GM18909 (cell line): ENCODE measurements around the gene SLC9A9.
"Not testable (repeated sequence)": the region's sequence is repeated elsewhere in the genome, so short reads cannot be mapped to it uniquely, and the experiment has no call there.

Source experiments
- ATAC-seq: cut with Tn5 transposase; IDR thresholded peaks from one replicate; pipeline ENCODE4 v1.9.1; 2021; ENCODE audit warnings: mild to moderate bottlenecking; ENCODE audit not compliant: unreplicated experiment, poor library complexity

The SLC9A9 gene

DNA sequence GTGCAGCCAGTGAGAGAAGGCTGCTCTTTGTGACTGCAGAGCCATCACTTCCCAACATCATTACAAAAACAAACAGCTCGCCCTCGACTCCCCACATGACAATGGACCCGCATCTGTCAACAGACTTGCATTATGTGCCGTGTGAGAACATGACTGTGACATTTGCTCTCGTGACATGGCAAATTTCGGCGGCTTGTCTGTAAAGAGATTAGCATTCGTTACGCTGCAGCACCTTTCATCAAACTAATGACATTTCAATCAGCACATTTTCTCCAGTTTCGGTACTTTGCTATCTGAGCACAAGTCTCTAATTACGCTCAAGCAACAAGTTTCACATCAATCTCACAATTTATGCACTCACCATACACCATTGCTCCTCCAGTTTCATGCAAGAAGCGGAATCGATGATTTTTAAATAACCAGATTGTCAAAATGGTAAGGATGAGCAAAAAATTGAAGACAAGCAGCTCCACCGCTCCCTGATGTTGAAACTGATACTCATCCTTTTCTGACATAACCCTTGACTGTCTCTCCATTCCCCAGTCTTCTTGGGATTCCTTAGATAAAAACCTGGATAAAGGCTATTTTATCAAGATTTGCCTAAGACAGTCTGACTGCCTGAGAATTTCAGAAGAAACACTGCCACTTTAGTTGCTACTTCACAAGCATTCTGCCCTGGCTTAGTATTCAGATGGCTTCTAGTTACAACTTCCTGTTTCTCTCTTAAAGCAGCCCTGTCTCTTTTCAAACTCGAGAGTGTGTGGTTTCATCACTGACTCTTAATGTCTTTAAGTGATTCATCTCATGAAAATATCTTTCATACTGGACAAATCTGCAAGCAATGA is at the start of gene SLC9A9:
TSS of gene SLC9A9 (minus strand) at position 682 of the 845 bp plus-strand sequence. CDS start at position 536, 146 bp downstream.
- ATAC-seq, result peak; percentile 90

DNA sequence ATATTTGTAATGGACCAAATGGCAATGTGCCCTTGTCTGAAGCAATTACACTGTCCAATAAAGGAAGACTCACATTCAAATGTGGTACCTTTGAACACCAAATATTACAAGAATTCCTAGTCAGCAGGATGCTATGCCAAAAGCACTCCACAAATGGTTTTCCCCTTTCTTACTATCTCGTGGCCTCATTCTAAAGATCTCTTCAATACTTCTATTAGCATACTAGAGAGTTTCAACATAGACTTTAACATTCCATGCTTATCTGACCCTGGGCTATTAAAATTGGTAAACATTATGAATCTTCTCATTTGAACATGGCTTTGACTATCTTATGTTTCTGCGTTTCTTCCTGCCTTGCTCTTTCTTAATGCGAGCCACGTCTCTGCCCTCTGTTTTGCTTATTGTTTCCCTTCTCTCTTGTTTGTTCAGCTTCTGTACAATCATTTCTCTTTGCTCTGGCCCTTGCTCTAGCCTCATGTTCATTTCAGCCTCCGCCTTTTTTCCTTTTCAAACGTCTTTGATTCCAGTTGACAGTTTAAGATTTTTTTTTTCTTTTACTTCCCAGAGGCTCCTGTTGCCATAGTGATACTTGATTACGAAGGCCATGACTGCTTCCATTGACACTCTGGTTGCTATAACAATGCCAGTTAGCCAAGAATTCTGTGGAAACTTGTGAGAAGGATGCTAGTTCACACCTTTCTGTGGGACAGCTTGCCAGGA is 49.5 kb upstream of the SLC9A9 start:
- no peak for ATAC-seq

DNA sequence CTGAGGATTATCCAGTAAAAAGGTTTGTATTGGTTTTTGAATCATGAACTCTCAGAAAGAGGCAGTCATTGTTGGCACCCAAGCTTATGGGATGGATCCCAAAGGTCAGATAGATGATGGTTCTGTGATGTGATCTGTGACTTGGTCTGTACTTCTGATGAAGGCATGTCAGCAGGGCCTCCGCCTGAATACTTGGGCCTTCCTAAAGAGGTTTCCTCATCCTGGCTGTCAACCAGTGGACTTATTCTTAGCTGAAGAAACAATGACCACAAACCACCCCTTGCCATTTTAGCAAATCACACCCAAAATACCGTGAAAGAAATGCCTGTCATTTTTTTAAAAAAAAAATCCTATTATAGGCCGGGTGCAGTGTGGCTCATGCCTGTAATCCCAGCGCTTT is 48.2 kb upstream of the SLC9A9 start:
- ATAC-seq, result no peak

DNA sequence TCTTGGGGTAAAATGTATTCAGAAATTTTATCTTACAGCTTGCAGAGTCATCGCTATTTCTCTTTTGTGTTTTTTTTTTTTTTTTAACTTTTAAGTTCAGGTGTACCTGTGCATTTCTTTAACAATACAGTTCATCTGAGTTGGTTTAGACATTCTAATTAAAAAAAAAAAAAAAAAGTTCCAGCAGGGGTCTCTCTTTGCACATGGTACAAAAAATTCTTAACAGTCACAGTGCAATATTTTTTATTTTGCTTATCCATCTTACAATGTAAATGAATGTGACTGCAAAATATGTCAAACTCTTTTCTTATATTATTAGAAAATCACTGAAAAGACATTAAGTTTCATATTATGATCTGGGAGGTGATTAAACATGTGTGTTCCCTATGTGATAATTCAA is 47.5 kb upstream of the SLC9A9 start:
- no peak for ATAC-seq

DNA sequence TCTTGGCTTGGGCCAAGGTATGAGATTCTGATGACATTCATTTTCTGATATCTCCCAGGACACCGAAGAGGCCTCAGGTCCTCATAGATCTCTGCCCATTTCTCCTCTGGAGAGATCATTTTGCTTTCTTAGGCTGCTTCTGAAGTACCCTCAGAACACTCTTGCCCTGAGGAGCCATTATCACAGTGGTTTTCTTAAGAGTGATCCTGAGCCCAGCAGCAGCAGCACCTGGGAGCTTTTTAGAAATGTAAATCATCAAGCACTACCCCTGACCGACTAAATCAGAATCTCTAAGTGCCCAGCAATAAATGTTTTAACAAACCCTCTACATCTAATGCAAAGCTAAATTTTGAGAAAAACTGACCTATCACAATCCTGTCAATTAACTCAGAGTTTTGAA is 40.6 kb upstream of the SLC9A9 start:
- ATAC-seq, result no peak

DNA sequence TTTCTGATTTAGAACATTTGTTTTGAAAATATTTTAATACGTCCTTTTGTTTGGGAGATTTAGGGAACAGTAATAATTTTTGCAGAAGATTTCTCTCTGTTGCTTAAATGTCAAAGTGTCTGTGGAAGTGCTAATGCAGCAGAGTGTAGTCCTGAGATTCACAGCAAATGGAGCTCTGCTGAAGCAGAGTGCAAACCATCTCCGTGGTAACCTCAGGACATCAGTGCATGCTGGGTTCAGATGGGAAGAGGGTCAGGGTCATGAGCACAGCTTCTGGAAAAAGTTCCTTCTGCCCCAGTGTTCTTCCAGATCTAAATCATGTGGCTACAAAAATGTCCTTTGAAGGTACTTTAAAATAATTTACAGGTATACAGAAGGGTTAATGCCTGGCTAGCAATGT is 39.9 kb upstream of the SLC9A9 start:
- ATAC-seq, result no peak

DNA sequence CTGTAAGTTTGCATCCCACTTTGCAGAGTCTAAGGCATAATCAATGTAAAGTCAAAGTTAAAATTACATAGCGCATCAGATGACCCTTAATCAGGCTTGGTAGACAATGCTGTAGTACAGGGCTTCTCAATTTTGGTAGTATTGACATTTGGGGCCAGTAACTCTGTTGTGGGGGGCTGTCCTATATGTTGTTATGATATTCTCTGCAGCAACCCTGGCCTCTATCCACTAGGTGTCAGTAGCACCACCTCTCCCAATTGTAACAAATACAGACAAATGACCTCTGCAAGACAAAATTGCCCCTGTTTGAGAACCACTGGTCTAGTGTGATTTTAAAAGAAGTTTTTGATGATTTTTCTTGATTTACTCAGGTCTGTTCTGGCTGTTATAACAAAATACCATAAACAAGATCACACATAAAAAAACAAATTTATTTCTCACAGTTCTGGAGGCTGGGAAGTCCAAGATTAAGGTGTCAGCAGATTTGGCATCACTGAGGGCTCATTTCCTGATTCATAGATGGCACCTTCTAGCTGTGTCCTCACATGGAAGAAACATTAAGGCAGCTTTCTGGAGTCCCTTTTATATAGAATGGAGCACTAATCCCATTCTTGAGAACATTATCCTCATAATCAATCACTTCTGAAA is 37.6 kb upstream of the SLC9A9 start:
- ATAC-seq, result peak; percentile 95

DNA sequence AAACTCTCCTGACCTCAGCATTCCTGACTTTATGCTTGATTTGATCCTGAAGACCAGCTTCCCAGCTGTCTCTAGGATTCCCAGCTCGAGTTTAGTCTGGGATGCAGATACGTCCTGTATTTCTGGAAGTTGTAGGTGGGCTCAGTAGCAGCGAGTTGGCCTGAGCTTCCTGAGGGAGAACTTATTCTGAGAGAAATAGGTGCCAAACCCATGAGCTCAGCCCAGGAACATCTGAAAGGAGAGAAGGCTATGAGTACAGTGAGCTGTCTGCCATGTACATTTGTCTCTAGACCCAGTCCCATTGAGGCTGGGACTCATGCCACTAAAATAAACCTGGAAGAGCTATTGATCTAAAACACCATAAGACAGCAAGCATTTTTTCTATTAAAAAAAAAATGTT is 36.6 kb upstream of the SLC9A9 start:
- ATAC-seq, result no peak

DNA sequence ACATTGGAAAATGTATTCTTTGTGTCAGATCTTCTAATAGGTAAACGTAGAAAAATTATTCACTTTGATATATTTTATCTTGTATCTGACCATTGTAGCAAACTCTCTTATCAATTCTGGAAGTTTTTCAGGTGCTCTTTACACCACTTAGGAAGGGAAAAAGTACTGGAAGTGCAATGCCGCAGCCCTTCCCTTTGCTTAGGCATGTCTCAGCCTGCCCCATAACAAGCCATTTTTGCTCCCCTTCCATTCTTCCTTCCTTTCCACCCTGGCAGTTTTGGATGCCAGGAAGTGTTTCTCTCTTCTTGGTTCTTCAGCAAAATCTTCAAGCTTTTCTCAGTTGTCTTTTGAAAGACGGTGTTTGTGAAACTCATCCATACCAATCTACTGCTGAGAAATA is 34.9 kb upstream of the SLC9A9 start:
- ATAC-seq, result no peak

DNA sequence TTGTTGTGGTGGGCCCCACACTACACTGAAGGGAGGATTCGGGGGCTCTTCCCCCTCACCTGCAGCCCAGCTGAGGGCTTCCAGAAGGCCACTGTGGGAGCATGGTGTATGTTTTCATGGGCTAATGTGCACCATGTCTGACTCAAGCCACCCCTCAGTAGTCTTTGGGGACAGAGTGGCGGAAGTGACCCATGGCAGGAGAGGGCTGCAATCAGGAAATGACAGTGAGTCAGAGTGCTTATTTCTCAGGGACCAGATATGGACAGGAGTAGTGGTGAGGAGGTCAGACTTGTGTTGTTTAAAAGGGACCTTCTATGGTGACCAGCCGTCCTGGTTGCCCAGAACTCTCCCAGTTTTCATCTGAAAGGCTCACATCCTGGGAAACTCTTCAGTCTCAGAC is 32.8 kb upstream of the SLC9A9 start:
- ATAC-seq, result no peak

DNA sequence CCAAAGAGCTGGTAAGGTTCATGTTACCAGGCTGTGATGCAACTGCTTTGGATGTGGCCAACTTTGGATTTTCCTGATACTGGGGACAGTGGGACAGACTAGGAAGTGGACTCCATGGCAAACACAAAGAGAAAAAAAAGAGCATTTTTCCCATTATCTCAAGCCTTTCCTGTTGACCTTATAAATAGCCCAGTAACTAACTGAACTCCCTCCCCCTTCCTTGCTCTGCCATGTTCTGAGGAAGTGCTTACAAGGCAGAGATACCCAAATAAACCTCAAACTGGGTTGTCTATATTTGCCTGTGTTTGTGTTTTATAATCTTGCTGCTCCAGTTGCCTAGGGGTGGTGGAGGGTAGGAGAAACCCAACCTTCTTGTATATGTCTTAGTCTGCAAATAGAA is 27.3 kb upstream of the SLC9A9 start:
- ATAC-seq, result no peak

DNA sequence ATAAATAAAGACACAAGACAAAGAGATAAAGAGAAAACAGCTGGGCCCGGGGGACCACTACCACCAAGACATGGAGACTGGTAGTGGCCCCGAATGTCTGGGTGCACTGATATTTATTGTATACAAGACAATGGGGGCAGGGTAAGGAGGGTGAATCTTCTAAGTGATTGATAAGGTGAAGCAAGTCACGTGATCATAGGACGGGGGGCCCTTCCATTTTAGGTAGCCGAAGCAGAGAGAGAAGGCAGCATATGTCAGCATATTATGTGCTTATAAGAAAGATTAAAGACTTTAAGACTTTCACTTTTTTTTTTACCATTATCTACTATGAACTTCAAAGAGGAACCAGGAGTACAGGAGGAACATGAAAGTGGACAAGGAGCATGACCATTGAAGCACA is 25.3 kb upstream of the SLC9A9 start:
- not testable (repeated sequence) for ATAC-seq

DNA sequence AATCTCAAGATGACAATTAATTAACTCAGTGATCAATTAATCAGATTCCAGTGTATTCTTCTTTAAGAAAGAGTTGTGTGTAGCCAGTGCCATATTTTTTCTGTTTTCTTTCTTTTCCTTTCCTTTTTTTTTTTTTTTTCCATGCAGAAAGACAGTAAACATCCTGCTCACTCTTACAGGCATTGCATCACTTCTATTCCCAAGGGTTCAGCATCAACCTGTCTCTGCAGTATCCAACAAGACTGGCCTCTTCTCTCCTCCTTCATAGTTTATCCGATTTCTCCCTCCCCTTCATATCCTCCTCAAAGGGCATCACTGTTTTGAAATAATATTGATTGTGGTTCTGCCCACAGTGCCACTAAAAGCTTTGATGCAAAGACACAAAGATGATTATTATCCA is 17.0 kb upstream of the SLC9A9 start:
- ATAC-seq, result no peak

DNA sequence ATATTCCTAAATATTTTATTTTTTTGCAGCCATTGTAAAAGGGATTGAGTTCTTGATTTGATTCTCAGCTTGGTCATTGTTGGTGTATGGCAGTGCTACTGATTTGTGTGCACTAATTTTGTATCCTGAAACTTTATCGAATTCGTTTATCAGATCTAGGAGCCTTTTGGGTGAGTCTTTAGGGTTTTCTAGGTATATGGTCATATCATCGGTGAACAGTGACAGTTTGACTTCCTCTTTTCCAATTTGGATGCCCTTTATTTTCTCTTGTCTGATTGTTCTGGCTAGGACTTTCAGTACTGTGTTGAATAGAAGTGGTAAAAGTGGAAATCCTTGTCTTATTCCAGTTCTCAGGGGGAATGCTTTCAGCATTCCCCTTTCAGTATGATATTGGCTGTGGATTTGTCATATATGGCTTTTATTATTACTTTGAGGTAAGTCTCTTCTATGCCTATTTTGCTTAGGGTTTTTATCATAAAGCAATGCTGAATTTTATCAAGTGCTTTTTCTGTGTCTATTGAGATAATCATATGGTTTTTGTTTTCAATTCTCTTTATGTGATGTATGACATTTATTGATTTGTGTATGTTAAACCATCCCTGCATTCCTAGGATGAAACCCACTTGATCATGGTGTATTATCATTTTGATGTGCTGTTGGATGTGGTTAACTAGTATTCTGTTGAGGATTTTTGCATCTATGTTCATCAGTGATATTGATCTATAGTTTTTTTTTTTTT is 11.4 kb upstream of the SLC9A9 start:
- ATAC-seq, result no peak

DNA sequence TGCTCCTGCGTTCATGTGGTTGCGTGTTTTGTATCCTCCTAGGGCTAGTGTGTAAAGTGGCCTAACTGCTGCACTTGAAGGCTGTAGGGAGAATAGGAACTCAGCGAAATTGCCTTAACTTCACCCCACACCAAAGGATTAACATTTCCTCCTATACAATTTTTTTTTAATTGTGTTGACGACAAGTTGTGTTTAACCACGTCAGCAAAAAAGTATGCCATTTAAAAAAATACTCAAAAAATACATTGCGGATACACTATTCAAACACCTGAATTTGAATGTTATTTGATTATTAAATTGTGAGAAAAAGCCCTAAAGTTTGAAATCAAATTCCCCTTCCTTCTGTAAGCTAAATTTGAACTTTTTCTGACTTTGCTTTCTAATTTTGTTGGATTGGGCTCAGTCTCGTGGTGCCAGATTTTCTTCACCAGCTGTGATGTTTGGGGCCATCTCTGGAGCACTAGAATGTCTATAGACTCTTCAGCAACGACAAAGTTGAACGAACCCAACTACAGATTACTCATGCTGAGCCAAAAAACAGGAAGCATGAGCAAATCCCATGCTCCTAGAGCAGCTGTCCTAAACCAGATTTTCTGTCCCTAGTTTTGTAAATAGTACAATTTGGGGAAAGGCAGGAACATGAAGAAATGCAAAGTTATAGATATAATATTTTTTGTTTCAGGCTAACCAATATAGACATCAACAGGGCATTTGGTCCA is 8.1 kb upstream of the SLC9A9 start:
- no peak for ATAC-seq

DNA sequence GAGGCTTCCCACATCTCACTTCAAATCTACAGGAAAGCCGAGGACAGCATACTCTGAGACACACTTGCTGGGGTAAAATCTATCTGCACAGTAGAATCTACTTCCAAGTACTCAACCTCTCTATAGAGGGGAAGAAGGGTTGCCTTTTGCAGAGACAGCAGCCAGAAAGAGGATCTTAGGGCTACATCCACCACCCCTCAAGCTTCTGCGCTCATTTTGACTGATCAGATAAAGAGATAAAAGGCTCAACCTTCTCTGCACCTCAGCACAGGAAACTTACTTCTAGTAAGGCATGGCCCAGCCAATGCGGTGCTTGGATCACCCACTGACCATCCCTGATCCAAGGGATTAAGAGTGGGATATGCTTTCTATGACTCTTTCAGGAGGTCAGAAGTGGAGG is 6.9 kb upstream of the SLC9A9 start:
- no peak for ATAC-seq

DNA sequence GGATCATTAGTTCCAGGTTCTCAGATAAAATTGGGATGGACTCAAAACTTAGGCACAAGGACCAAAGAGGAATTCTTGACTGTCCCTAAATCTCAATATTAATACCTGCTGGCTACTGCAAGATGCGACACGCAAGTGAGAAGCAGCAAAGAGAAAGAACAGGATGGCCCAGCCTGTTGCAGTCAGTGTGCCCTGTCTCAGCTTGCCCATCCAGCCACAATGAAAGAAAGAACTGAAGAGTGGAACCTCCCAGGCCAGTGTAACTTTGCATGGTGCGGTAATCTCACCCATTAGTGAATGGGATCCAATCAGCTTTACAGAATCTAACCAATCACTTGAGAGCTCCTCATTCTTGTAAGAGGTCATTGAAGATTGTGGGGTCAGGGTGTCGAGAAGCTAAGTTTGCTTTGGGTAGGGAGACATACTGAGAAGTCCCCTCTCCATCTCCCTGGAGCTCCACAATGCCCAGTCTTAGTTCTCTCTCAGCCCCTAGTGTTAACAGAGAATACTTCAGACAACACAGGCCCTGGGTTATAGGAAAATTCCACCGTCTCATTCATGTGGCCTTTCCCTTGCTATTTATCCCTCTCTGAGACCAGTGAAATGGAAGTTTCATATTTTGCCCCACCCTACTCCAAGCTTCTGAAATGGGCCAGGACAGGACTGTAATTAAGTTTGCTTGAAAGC is 3.2 kb upstream of the SLC9A9 start:
- no peak for ATAC-seq

DNA sequence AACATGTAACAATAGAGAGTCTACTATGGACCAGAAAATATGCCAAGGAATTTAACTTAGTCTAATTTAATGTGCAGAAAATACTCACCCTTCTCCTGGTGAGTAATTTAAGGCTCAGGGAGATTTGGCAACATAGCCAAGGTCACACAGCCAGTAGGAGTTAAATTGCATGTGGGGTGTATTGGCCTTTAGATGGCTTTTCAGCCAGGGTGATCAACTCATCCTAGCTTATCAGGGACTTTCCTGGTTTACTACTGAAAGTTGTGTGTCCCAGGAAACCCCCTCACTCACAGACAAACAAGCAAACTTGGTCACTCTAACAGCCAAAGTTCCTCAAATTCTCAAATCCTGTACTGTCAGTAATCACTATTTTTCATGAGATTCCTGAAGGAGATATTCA is 2.6 kb upstream of the SLC9A9 start:
- peak; percentile 22 for ATAC-seq

DNA sequence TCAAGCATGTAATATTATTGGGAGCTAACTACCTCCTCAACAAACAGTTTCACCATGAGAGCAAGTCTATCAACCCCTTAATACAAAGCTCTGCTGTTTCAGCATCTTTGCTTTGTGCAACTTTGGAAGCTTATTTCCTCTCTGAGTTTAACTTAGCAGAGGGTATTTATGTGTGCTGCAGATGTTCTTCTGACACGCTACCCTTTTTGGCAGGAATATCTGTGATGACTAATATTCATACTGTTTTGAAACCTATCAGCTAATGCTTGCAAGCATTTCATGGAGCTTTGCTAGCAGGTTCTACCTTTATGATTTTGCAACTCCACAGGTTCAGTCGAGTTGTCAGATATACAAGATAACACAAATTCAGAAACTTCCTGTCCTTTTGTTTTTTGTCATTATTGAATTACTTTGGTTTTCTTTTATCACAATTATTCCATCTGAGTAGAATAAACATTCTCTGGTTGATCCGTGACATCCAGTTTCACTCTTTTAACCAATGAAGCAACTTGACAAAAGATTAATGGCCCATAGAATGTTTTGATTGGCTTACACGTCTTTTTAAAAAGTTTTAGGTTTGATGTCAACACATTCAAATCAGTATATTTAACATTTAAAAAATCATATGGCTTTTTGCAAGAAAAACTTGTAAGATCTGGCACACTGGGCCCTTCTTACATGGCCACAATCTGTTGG is 1.7 kb upstream of the SLC9A9 start:
- ATAC-seq, result peak; percentile 59
